ENCODE data around the gene FES.

Gene FES

GRCh38 chr15:90875549-90875981 is 8.7 kb upstream of the FES start:
- no peak for DNase-seq

DNA sequence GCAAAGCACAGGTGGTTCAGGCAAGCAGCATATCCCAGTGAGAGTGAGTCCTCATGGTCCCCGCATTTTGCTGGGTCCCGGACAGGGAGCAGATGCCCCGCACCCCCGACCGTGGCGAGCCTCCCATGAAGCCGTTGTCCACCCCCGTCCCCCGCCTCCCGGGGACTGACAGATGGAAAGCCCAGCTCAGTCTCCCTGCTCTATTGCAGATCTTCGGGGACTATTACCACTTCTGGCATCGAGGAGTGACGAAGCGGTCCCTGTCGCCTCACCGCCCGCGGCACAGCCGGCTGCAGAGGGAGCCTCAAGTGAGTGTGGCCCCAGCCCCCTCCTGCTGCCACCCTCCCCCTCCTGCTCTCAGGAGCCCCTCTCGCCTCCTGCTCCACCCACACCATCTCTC is 8.3 kb upstream of the FES start:
- peak in 1 of 51 donors; percentile 50 for DNase-seq

DNA sequence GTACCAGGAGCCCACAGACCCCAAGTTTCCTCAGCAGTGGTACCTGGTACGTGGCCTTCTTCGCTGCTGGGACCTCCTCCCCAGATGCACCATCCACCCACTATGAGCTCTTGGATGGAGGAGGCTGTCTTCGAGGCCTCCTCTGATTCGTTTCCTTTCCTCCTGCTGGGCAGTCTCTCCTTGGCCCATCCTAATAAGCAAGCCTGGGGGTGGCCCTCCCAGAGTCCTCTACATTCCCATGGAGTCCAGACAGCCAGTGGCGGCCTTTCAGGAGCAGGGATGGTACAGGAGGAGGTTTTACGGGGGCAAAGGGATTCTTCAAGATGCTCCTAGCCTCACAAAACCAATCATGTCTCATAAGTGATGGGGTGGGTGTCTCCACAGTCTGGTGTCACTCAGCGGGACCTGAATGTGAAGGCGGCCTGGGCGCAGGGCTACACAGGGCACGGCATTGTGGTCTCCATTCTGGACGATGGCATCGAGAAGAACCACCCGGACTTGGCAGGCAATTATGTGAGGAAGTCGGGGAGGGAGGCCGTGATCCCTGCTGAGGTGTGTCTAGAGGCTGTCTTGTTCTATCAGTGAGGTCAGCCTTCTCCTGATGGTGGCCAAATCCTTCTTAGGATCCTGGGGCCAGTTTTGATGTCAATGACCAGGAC is 7.7 kb upstream of the FES start:
- no peak for DNase-seq

DNA sequence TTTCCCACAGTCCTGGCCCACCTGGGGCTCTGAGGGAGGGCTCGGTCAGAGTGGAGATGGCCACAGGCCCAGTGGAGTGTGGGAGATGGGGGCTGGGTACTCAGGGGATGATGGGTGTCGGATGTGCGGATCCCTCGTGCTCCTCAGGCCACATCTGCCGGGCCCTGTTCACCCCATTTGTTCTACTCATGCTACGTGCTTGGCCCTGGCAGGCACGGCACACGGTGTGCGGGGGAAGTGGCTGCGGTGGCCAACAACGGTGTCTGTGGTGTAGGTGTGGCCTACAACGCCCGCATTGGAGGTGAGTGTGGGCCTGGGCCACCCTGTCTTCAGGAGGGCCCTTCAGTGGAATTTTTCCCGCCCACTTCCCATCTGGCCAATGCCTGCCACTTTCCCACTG is 7.0 kb upstream of the FES start:
- DNase-seq: no peak

DNA sequence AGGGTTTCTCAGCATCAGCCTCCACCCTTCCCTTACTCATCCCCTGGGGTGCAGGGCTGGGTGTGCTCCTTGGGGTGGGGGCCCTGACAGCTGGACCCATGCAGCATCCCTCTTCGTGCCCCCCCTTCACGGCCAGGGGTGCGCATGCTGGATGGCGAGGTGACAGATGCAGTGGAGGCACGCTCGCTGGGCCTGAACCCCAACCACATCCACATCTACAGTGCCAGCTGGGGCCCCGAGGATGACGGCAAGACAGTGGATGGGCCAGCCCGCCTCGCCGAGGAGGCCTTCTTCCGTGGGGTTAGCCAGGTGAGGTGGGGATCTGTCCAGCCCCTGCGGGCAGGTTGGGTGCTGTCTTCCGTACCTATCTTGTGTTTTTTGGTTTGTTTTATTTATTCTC is 6.3 kb upstream of the FES start:
- no peak for DNase-seq

DNA sequence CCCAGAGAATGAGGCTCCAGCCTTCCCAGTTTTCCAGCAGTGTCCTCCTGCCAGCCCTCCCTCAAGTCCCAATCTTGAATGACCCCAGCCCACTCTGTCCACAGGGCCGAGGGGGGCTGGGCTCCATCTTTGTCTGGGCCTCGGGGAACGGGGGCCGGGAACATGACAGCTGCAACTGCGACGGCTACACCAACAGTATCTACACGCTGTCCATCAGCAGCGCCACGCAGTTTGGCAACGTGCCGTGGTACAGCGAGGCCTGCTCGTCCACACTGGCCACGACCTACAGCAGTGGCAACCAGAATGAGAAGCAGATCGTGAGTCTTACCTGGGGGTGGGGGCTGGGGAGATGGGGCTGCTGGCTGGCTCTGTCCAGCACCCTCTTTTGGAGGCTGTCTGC is 5.6 kb upstream of the FES start:
- no peak for DNase-seq

GRCh38 chr15:90879730-90880366 is 4.5 kb upstream of the FES start:
- no peak for DNase-seq

- no peak for DNase-seq
Observed at GRCh38 chr15:90880381-90881145, 3.7 kb upstream of the FES start.

DNA sequence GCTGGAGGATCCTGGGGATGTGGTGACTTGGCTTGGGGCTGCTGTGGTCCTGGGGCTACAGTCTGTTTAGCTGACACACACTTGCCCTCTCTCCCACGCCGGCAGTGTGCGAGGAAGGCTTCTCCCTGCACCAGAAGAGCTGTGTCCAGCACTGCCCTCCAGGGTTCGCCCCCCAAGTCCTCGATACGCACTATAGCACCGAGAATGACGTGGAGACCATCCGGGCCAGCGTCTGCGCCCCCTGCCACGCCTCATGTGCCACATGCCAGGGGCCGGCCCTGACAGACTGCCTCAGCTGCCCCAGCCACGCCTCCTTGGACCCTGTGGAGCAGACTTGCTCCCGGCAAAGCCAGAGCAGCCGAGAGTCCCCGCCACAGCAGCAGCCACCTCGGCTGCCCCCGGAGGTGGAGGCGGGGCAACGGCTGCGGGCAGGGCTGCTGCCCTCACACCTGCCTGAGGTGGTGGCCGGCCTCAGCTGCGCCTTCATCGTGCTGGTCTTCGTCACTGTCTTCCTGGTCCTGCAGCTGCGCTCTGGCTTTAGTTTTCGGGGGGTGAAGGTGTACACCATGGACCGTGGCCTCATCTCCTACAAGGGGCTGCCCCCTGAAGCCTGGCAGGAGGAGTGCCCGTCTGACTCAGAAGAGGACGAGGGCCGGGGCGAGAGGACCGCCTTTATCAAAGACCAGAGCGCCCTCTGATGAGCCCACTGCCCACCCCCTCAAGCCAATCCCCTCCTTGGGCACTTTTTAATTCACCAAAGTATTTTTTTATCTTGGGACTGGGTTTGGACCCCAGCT is 2.9 kb upstream of the FES start:
- no peak for DNase-seq

GRCh38 chr15:90881978-90882721 is 2.2 kb upstream of the FES start:
- no peak for DNase-seq

DNA sequence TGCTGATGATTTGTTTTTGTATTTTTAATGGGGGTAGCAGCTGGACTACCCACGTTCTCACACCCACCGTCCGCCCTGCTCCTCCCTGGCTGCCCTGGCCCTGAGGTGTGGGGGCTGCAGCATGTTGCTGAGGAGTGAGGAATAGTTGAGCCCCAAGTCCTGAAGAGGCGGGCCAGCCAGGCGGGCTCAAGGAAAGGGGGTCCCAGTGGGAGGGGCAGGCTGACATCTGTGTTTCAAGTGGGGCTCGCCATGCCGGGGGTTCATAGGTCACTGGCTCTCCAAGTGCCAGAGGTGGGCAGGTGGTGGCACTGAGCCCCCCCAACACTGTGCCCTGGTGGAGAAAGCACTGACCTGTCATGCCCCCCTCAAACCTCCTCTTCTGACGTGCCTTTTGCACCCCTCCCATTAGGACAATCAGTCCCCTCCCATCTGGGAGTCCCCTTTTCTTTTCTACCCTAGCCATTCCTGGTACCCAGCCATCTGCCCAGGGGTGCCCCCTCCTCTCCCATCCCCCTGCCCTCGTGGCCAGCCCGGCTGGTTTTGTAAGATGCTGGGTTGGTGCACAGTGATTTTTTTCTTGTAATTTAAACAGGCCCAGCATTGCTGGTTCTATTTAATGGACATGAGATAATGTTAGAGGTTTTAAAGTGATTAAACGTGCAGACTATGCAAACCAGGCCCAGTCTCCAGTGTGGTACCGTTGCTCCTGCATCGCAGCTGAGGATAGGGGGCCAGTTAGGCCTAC is 1.4 kb upstream of the FES start:
- no peak for DNase-seq

- DNase-seq: no peak
Observed at GRCh38 chr15:90883526-90883975, 753 bp upstream of the FES start.

GRCh38 chr15:90884719-90885431 is 571 bp downstream of the FES start:
- DNase-seq: no peak

DNA sequence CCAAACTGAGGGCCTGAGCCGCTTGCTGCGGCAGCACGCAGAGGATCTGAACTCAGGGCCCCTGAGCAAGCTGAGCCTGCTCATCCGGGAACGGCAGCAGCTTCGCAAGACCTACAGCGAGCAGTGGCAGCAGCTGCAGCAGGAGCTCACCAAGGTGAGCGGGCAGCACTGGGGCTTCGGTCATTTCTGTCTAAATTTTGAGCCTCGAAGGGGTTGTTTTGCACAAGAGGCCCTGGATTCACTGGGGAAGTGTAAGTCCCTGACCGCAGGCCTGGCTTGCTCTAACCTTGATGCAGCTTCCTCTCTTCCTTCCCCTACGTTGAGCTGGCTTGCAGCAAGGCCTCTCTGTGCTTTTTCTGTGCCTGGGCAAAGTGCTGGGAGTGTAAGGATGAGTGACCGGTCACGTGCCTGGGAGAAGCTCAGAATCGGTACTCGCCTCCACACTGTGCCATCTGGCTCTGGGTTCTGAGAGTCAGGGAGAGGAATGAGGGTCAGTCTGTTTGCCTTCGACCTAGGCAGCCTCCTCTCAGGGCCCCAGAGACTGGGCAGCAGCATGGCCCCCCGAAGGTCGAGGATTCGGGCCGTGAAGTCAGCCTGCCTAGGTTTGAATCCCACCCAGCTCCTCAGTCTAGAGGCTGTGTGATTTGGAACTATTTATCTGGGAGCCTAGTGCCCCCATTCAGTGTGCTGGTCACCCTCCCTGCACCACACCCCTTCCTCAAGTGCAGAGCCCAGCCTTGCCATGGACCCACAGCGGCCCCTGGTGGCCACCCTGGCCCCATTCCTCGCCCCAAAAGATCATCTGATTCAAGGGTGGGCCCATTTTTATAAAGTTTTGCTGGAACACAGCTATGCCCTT is 1.4 kb downstream of the FES start:
- DNase-seq: peak in 41 of 51 donors; percentile 12 to 77 (median 55)

DNA sequence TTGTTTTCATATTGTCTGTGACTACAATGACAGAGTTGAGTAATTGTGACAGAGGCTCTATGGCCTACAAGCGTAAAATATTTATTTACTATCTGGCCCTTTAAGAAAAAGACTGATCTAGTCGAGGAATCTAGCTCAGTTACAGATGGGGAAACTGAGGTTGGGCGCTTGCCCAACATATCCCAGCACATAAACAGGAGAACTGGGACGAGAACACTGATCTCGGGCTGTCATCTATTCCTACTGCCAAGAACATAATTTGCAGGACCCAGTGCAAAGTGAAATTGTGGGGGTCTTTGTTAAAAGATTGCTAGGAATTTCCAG is 1.9 kb downstream of the FES start:
- no peak for DNase-seq

GRCh38 chr15:90887037-90887481 is 2.8 kb downstream of the FES start:
- DNase-seq: no peak

DNA sequence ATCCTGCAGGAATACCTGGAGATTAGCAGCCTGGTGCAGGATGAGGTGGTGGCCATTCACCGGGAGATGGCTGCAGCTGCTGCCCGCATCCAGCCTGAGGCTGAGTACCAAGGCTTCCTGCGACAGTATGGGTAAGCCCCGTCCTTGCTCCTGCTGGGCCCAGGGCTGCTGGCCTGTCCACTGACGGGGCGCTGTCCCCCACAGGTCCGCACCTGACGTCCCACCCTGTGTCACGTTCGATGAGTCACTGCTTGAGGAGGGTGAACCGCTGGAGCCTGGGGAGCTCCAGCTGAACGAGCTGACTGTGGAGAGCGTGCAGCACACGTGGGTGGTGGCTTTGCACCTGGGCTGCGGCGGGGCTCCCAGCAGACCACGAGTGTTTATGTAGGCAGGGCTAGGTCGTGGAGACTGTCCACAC is 5.0 kb downstream of the FES start:
- DNase-seq: no peak

GRCh38 chr15:90889736-90890456 is 5.6 kb downstream of the FES start:
- DNase-seq: no peak

All from hypothalamus (tissue), 51 donors.